GM12891 (cell line): ENCODE measurements around the gene RNU7-1.

Source experiments
- PAX5 ChIP-seq: IDR thresholded peaks from 2 replicates; pipeline ENCODE4 v1.6.1; 2011; ENCODE audit warnings: low read length, moderate library complexity, mild to moderate bottlenecking; ENCODE audit not compliant: insufficient read depth, severe bottlenecking
- POLR2A ChIP-seq: IDR thresholded peaks from 2 replicates; pipeline ENCODE4 v1.6.1; 2011; ENCODE audit warnings: low read depth, low read length, control low read depth
- POLR2AphosphoS5 ChIP-seq: IDR thresholded peaks from 2 replicates; pipeline ENCODE4 v1.6.1; 2011; ENCODE audit warnings: low read depth, low read length, control low read depth
- SPI1 ChIP-seq: IDR thresholded peaks from 2 replicates; pipeline ENCODE4 v1.6.1; 2011; ENCODE audit warnings: low read depth, low read length, control low read depth
- TAF1 ChIP-seq: IDR thresholded peaks from 2 replicates; pipeline ENCODE4 v1.6.1; 2011; ENCODE audit warnings: low read depth, low read length, control low read depth

DNA sequence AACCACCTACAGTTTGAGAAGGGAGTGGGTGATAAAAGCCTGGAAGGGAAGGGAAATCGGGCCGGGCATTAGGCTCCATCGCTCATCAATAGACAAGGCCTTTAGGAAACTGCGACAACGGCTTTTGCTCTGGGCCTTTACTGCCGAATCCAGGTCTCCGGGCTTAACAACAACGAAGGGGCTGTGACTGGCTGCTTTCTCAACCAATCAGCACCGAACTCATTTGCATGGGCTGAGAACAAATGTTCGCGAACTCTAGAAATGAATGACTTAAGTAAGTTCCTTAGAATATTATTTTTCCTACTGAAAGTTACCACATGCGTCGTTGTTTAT, 261 bp upstream of the RNU7-1 start:
- no peak for TF ChIP-seq POLR2A
- no peak for TF ChIP-seq POLR2AphosphoS5
- no peak for TF ChIP-seq PAX5
- TF ChIP-seq TAF1, result no peak
- TF ChIP-seq SPI1, result no peak
